GM19025 (cell line): ENCODE results near the gene DEFB110.

Source experiments
- ATAC-seq: cut with Tn5 transposase; IDR thresholded peaks from one replicate; pipeline ENCODE4 v1.9.1; 2021; ENCODE audit warnings: mild to moderate bottlenecking, low read depth, moderate library complexity; ENCODE audit not compliant: unreplicated experiment

Gene DEFB110

GRCh38 chr6:50021894-50022293 lies at the start of gene DEFB110:
DEFB110 (minus strand) TSS chr6:50021994; CDS start chr6:50021935, 59 bp downstream.
- no peak for ATAC-seq

- ATAC-seq: no peak
Measured at GRCh38 chr6:50070101-50070500, 48.3 kb upstream of the DEFB110 start.

- ATAC-seq: no peak
Measured at GRCh38 chr6:50062051-50062450, 40.3 kb upstream of the DEFB110 start.

- ATAC-seq: no peak
Measured at GRCh38 chr6:50056242-50056641, 34.4 kb upstream of the DEFB110 start.

- ATAC-seq: no peak
Measured at GRCh38 chr6:50049829-50050228, 28.0 kb upstream of the DEFB110 start, which contains the start of gene DEFB112. DEFB112 (minus strand) TSS chr6:50049929; CDS start chr6:50049869, 60 bp downstream.

- no peak for ATAC-seq
Measured at GRCh38 chr6:50047026-50047425, 25.2 kb upstream of the DEFB110 start.

- no peak for ATAC-seq
Measured at GRCh38 chr6:50030777-50031562, 9.2 kb upstream of the DEFB110 start.

GRCh38 chr6:50030350-50030749 lies 8.6 kb upstream of the DEFB110 start:
- ATAC-seq: no peak

GRCh38 chr6:50025258-50025657 lies 3.5 kb upstream of the DEFB110 start:
- no peak for ATAC-seq

- no peak for ATAC-seq
Measured at GRCh38 chr6:50007819-50008218, 14.0 kb downstream of the DEFB110 start.

- no peak for ATAC-seq
Measured at GRCh38 chr6:50003139-50003538, 18.7 kb downstream of the DEFB110 start.

- no peak for ATAC-seq
Measured at GRCh38 chr6:49995278-49995677, 26.5 kb downstream of the DEFB110 start.

- ATAC-seq: no peak
Measured at GRCh38 chr6:49988900-49989299, 32.9 kb downstream of the DEFB110 start.

- no peak for ATAC-seq
Measured at GRCh38 chr6:49987749-49988148, 34.0 kb downstream of the DEFB110 start.

GRCh38 chr6:49986551-49986950 lies 35.2 kb downstream of the DEFB110 start:
- ATAC-seq: no peak

GRCh38 chr6:49982046-49982445 lies 39.7 kb downstream of the DEFB110 start:
- no peak for ATAC-seq

GRCh38 chr6:49980898-49981297 lies 40.9 kb downstream of the DEFB110 start:
- no peak for ATAC-seq

- peak; percentile 32 for ATAC-seq
Measured at GRCh38 chr6:49979584-49979983, 42.2 kb downstream of the DEFB110 start.

- ATAC-seq: peak; percentile 43
Measured at GRCh38 chr6:49978332-49979226, 43.2 kb downstream of the DEFB110 start.

- no peak for ATAC-seq
Measured at GRCh38 chr6:49969605-49970004, 52.2 kb downstream of the DEFB110 start, which contains the start of gene DEFB113. DEFB113 (minus strand) TSS chr6:49969625; CDS start chr6:49969625, 0 bp downstream.
